Uterus (tissue), 4 donors: Measurements from ENCODE around the gene SHB. TPM values are rescaled to one million over a fixed set of nuclear protein-coding genes. Genes with fewer than 3 reads are reported as not detected.
A peak's percentile ranks its signal among the peaks of the same experiment; 100 is the strongest.

ENCODE experiments used
- DNase-seq, 2 donors: peaks; one replicate each; pipeline ENCODE4 v3.0.0-alpha.2; 2019 to 2020
- H3K27ac ChIP-seq, 2 donors: fragments of 200-600 bp; sonication (generic); 1 replicate in 1 of 2; 2 replicates in 1 of 2; pipeline ENCODE4 v1.5.1; 2016 to 2018
- H3K27me3 ChIP-seq, 2 donors: fragments of 200-600 bp; sonication (generic); one replicate each; pipeline ENCODE4 v1.5.1; 2018 to 2019; ENCODE audit warnings: control low read depth in 1 of 2
- H3K36me3 ChIP-seq, 2 donors: fragments of 200-600 bp; sonication (generic); one replicate each; pipeline ENCODE4 v1.5.1; 2019; ENCODE audit warnings: control low read depth in 1 of 2
- H3K4me1 ChIP-seq, 2 donors: fragments of 200-600 bp; sonication (generic); one replicate each; pipeline ENCODE4 v1.5.1; 2018 to 2019; ENCODE audit warnings: control low read depth in 1 of 2
- H3K4me3 ChIP-seq, 2 donors: fragments of 200-600 bp; sonication (generic); 1 replicate in 1 of 2; 2 replicates in 1 of 2; pipeline ENCODE4 v1.5.1; 2018 to 2019; ENCODE audit warnings: mild to moderate bottlenecking in 1 of 2
- H3K9me3 ChIP-seq, 2 donors: fragments of 200-600 bp; sonication (generic); one replicate each; pipeline ENCODE4 v1.5.1; 2019; ENCODE audit warnings: control low read depth in 1 of 2
- CTCF ChIP-seq, 4 experiments: fragments of 200-600 bp in 2 of 4; fragments of 450-650 bp in 2 of 4; sonication (generic) in 2 of 4; IDR thresholded peaks; one replicate each; pipeline ENCODE4 v1.5.1; 2016 to 2019; ENCODE audit warnings: antibody characterized with exemption in 4 of 4, mild to moderate bottlenecking in 2 of 4, moderate library complexity in 1 of 4
- POLR2A ChIP-seq, 2 donors: fragments of 450-650 bp; IDR thresholded peaks; one replicate each; pipeline ENCODE4 v1.6.1; 2016; ENCODE audit warnings: antibody characterized with exemption in 2 of 2, mild to moderate bottlenecking in 1 of 2, moderate library complexity in 1 of 2
- intact Hi-C: fragments of 100-400 bp; cut with DNase I; formaldehyde crosslinking; loops from one replicate; pipeline ENCODE4 v1.15.1; 2023; ENCODE audit warnings: low total_unique reads
- total RNA-seq, 4 donors: library from RNA; depleted of rRNA in 3 of 4; stranded (reverse); fragments of >200 nt in 3 of 4; gene quantifications; one replicate each; pipeline versions ENCODE4 v1.1.0 to v1.2.4, GENCODE V29; 2014 to 2023
- donor health status: DM: yes; HTN: yes; CAD: no.

Gene SHB
- total RNA-seq, 4 donors from 2014 or later = 3.5 to 19.6 (median 7.3) TPM

- intact Hi-C loops = no loop called here
Measured at GRCh38 chr9:38037981-38038306, 31.1 kb downstream of the SHB start.

GRCh38 chr9:38036359-38037084, 32.5 kb downstream of the SHB start:
- Histone ChIP-seq H3K27ac (no peak overlapping the region), H3K4me1 (peaks cover 4 to 6% of the 10 kb centered on the region in 2 donors), H3K36me3 (no peaks in the 10 kb centered on the region), H3K27me3 (no peaks in the 10 kb centered on the region), H3K4me3 (no peak overlapping the region), H3K9me3 (no peaks in the 10 kb centered on the region)
- TF ChIP-seq CTCF (IDR thresholded peaks at IDR 0.05) = no peak
- TF ChIP-seq POLR2A (IDR thresholded peaks at IDR 0.05) = no peak
- intact Hi-C loops = no loop called here
- DNase-seq = peak in 1 of 2 donors; percentile 27

More at GRCh38 chr9:38037981-38038306, 31.1 kb downstream of the SHB start:
- Histone ChIP-seq H3K4me3 (no peak overlapping the region), H3K27me3 (no peaks in the 10 kb centered on the region), H3K27ac (peak overlapping the region in 1 of 2 donors; percentile 1), H3K4me1 (peaks cover 0 to 4% of the 10 kb centered on the region in 2 donors), H3K9me3 (no peaks in the 10 kb centered on the region), H3K36me3 (no peaks in the 10 kb centered on the region)
- DNase-seq = no peak
- TF ChIP-seq CTCF (IDR thresholded peaks at IDR 0.05) (no peak), POLR2A (IDR thresholded peaks at IDR 0.05) (no peak)

GRCh38 chr9:38035873-38036272, 33.2 kb downstream of the SHB start:
- H3K27me3 ChIP-seq = no peaks in the 10 kb centered on the region
- no peak overlapping the region for H3K27ac ChIP-seq
- H3K36me3 ChIP-seq = no peaks in the 10 kb centered on the region
- intact Hi-C loops = no loop called here
- no peak for TF ChIP-seq POLR2A (IDR thresholded peaks at IDR 0.05)
- TF ChIP-seq CTCF (IDR thresholded peaks at IDR 0.05) = no peak
- DNase-seq = no peak
- H3K9me3 ChIP-seq = no peaks in the 10 kb centered on the region
- H3K4me1 ChIP-seq = peaks cover 4 to 7% of the 10 kb centered on the region in 2 donors
- H3K4me3 ChIP-seq = no peak overlapping the region

- H3K36me3 ChIP-seq = no peaks in the 10 kb centered on the region
- no peak for DNase-seq
- no peak overlapping the region for H3K4me3 ChIP-seq
- TF ChIP-seq POLR2A (IDR thresholded peaks at IDR 0.05) = no peak
- TF ChIP-seq CTCF (IDR thresholded peaks at IDR 0.05) = no peak
- no peaks in the 10 kb centered on the region for H3K27me3 ChIP-seq
- intact Hi-C loops = no loop called here
- H3K27ac ChIP-seq = no peak overlapping the region
- peaks cover 0 to 7% of the 10 kb centered on the region in 2 donors for H3K4me1 ChIP-seq
- no peaks in the 10 kb centered on the region for H3K9me3 ChIP-seq
Measured at GRCh38 chr9:38033941-38034340, 35.1 kb downstream of the SHB start.

GRCh38 chr9:38032266-38033110, 36.5 kb downstream of the SHB start:
- DNase-seq = peak in 1 of 2 donors; percentile 44
- no peaks in the 10 kb centered on the region for H3K9me3 ChIP-seq
- peaks cover 0 to 7% of the 10 kb centered on the region in 2 donors for H3K4me1 ChIP-seq
- TF ChIP-seq POLR2A (IDR thresholded peaks at IDR 0.05) (no peak), CTCF (IDR thresholded peaks at IDR 0.05) (no peak)
- H3K4me3 ChIP-seq = no peak overlapping the region
- no peaks in the 10 kb centered on the region for H3K27me3 ChIP-seq
- intact Hi-C loops = no loop called here
- no peaks in the 10 kb centered on the region for H3K36me3 ChIP-seq
- peak overlapping the region; percentile 50 to 61 for H3K27ac ChIP-seq
